Suprapubic skin (tissue), 4 donors: Measurements from ENCODE around the gene ITPKB. TPM values are rescaled to one million over a fixed set of nuclear protein-coding genes. Genes with fewer than 3 reads are reported as not detected.

Experiments used
- DNase-seq, 2 donors: peaks; one replicate each; pipeline ENCODE4 v3.0.0-alpha.2; 2019; ENCODE audit warnings: low spot score in 2 of 2
- H3K27ac ChIP-seq: fragments of 200-600 bp; sonication (generic); one replicate; pipeline ENCODE4 v1.5.1; 2019
- H3K27me3 ChIP-seq: fragments of 200-600 bp; sonication (generic); one replicate; pipeline ENCODE4 v1.5.1; 2019
- H3K36me3 ChIP-seq: fragments of 200-600 bp; sonication (generic); one replicate; pipeline ENCODE4 v1.5.1; 2019
- H3K4me1 ChIP-seq: fragments of 200-600 bp; sonication (generic); one replicate; pipeline ENCODE4 v1.5.1; 2019
- H3K4me3 ChIP-seq: fragments of 200-600 bp; sonication (generic); one replicate; pipeline ENCODE4 v1.5.1; 2019; ENCODE audit warnings: mild to moderate bottlenecking
- H3K9me3 ChIP-seq: fragments of 200-600 bp; sonication (generic); one replicate; pipeline ENCODE4 v1.5.1; 2019
- CTCF ChIP-seq, 2 donors: fragments of 200-600 bp in 1 of 2; fragments of 450-650 bp in 1 of 2; sonication (generic) in 1 of 2; IDR thresholded peaks; one replicate each; pipeline ENCODE4 v1.5.1; 2016 to 2019; ENCODE audit warnings: antibody characterized with exemption in 2 of 2, mild to moderate bottlenecking in 1 of 2, moderate library complexity in 1 of 2
- EP300 ChIP-seq: sonication (generic); formaldehyde crosslinking; IDR thresholded peaks from one replicate; pipeline ENCODE4 v1.6.1; 2017; ENCODE audit warnings: antibody characterized with exemption
- POLR2A ChIP-seq, 2 donors: fragments of 450-650 bp; IDR thresholded peaks; one replicate each; pipeline ENCODE4 v1.6.1; 2017; ENCODE audit warnings: antibody characterized with exemption in 2 of 2, mild to moderate bottlenecking in 2 of 2, moderate library complexity in 2 of 2
- POLR2AphosphoS5 ChIP-seq, 3 donors: sonication (generic); formaldehyde crosslinking; IDR thresholded peaks; one replicate each; pipeline ENCODE4 v1.6.1; 2017; ENCODE audit warnings: antibody characterized with exemption in 3 of 3
- WGBS: methylation state at CpG from one replicate; pipeline ENCODE4 v1.1.5; 2018; 5-methylcytosine and 5-hydroxymethylcytosine counted together
- total RNA-seq, 4 donors: library from RNA; depleted of rRNA; stranded (reverse); fragments of >200 nt; gene quantifications; one replicate each; pipeline ENCODE4 v1.1.0, GENCODE V29; 2016

ITPKB gene
- total RNA-seq, 4 donors from 2014 or later, result 31.0 to 39.0 (median 35.3) TPM

- Histone ChIP-seq H3K4me1 (peaks cover 81% of the 10 kb centered on the region), H3K9me3 (no peaks in the 10 kb centered on the region), H3K4me3 (no peak overlapping the region), H3K27me3 (no peaks in the 10 kb centered on the region), H3K27ac (peak overlapping the region; percentile 88), H3K36me3 (no peaks in the 10 kb centered on the region)
- TF ChIP-seq POLR2AphosphoS5 (IDR thresholded peaks at IDR 0.05), result peak in 1 of 3 donors; percentile 11
- no peak for TF ChIP-seq CTCF (IDR thresholded peaks at IDR 0.05)
- 21% methylated on average over 12 of the region's 12 CpGs for WGBS
- peak in 1 of 2 donors; percentile 54 for DNase-seq
Observed at GRCh38 chr1:226656601-226657277, 82.3 kb downstream of the ITPKB start.

GRCh38 chr1:226656201-226656600 is 82.9 kb downstream of the ITPKB start:
- TF ChIP-seq POLR2AphosphoS5 (IDR thresholded peaks at IDR 0.05), result no peak
- H3K27me3 ChIP-seq, result no peaks in the 10 kb centered on the region
- no peaks in the 10 kb centered on the region for H3K9me3 ChIP-seq
- peak overlapping the region; percentile 88 for H3K27ac ChIP-seq
- no peak overlapping the region for H3K4me3 ChIP-seq
- peaks cover 76% of the 10 kb centered on the region for H3K4me1 ChIP-seq
- DNase-seq, result no peak
- WGBS, result 65% methylated on average over 2 of the region's 4 CpGs
- no peaks in the 10 kb centered on the region for H3K36me3 ChIP-seq

- no peak for DNase-seq
- Histone ChIP-seq H3K9me3 (no peaks in the 10 kb centered on the region), H3K27ac (peak overlapping the region; percentile 88), H3K4me3 (no peak overlapping the region), H3K36me3 (no peaks in the 10 kb centered on the region), H3K4me1 (peaks cover 70% of the 10 kb centered on the region), H3K27me3 (no peaks in the 10 kb centered on the region)
- WGBS, result 80% methylated on average over 10 of the region's 12 CpGs
- TF ChIP-seq EP300 (no peak), CTCF (IDR thresholded peaks at IDR 0.05) (no peak), POLR2A (IDR thresholded peaks at IDR 0.05) (no peak), POLR2AphosphoS5 (IDR thresholded peaks at IDR 0.05) (no peak)
Observed at GRCh38 chr1:226655251-226656163, 83.6 kb downstream of the ITPKB start.

- Histone ChIP-seq H3K9me3 (no peaks in the 10 kb centered on the region), H3K27me3 (no peaks in the 10 kb centered on the region), H3K27ac (peak overlapping the region; percentile 88), H3K4me1 (peaks cover 68% of the 10 kb centered on the region), H3K36me3 (no peaks in the 10 kb centered on the region), H3K4me3 (no peak overlapping the region)
- no peak for DNase-seq
- TF ChIP-seq EP300 (no peak), POLR2AphosphoS5 (IDR thresholded peaks at IDR 0.05) (no peak), CTCF (IDR thresholded peaks at IDR 0.05) (no peak), POLR2A (IDR thresholded peaks at IDR 0.05) (no peak)
- WGBS, result 60% methylated on average over 8 of the region's 8 CpGs
Observed at GRCh38 chr1:226654668-226655055, 84.4 kb downstream of the ITPKB start.

- H3K4me3 ChIP-seq, result no peak overlapping the region
- H3K9me3 ChIP-seq, result no peaks in the 10 kb centered on the region
- TF ChIP-seq POLR2A (IDR thresholded peaks at IDR 0.05), result no peak
- H3K36me3 ChIP-seq, result no peaks in the 10 kb centered on the region
- peak overlapping the region; percentile 88 for H3K27ac ChIP-seq
- no peaks in the 10 kb centered on the region for H3K27me3 ChIP-seq
- WGBS, result 55% methylated on average over 8 of the region's 8 CpGs
- no peak for DNase-seq
- peaks cover 63% of the 10 kb centered on the region for H3K4me1 ChIP-seq
Observed at GRCh38 chr1:226654046-226654667, 84.9 kb downstream of the ITPKB start.
